LoVo (cell line): ENCODE measurements around the gene APOL1.

Source experiments
- DNase-seq: peaks from one replicate; pipeline ENCODE4 v3.0.0-alpha.2; 2016; ENCODE audit warnings: low spot score

APOL1 gene

DNA sequence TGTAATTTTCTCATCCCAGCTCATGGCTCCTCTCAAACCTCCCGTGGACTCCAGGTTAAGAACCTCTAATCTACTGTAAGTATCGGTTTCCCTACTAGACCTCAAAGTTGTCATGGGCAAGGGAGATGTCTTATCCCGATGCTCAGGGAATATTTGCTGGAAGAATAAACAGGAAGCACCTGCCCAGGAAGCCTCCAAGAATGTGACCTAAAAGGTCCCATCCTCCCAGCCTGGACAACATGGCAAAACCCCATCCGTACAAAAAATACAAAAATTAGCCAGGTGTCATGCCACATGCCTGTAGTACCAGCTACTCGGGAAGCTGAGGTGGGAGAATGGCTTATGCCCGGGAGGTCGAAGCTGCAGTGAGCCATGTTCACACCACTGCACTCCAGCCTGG, 62.4 kb downstream of the APOL1 start:
- no peak for DNase-seq

DNA sequence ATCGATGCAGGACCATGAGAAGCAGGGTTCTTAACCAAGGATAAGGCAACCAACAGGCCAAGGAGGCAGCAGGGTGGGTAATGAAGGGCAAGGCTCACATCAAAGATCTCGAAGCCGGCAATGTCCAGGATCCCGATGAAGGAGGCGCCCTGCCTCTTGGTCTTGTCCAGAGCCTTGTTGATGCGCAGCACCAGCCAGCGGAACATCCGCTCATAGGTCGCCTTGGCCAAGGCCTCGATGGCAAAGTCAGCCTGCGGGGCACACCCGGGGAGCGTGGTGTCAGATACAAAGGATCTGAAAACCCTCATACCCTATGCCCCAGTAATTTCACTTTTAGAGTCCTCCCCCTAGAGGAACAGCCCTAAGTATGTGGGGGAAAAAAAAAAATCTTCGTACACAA, 63.5 kb downstream of the APOL1 start:
- no peak for DNase-seq
